ENCODE results near the gene FAM151A. TPM values are rescaled to one million over a fixed set of nuclear protein-coding genes. Genes with fewer than 3 reads are reported as not detected.

FAM151A gene
- total and polyA plus RNA-seq, 2 of the 13 experiments (the other 11 are each of a cell fraction or from before 2014, with no cell fraction given): 0.29 to 3.6 TPM

DNA sequence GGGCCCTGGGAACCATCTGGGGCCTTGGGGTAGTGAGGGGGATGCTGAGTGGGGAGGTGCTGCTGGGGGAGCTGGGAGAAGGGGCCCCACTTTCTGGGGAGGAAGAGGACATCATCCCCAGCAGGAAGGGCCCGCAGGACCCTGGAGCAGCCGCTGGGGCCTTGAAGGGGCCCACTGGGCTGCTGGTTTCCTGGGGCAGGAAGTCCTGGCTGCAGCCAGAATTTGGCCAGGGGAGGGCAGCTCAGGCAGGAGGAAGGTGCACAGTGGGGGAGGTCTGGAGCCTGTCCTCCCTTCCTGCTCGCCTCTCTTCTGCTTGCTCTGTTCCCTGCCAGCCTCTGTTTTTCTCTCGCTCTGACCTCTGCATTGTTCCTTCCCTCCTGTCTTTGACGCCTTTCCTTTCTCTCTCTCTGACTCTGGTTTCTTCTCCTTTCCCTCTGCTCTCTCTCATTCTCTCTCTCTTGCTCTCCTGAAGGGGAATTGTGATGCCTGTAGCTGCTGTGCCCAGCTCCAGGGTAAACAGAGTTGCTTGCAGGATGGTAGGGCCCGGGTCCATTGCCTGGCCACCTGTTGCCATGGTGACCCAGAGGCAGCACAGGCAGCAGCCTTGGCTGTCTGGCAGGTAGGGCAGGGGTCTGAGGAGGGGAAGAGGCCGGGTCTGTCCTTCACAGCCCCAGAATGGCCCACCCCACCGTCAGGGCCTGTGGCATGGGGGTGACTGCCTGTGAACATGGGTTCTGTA lies 51.4 kb downstream of the FAM151A start:
- H3K9me3 ChIP-seq (ENCODE audit: low read length): no peaks in the 10 kb centered on the region
- H4K20me1 ChIP-seq (ENCODE audit: insufficient read depth, low read length): no peaks in the 10 kb centered on the region
- no peak for FAIRE-seq
- DNase-seq (ENCODE audit: low spot score): no peak
- no peak overlapping the region for H3K27ac ChIP-seq (ENCODE audit: extremely low read length, insufficient read depth, low read length)
- no peaks in the 10 kb centered on the region for H3K36me3 ChIP-seq (replicated peaks in 1 of 2; ENCODE audit: control insufficient read depth in 1 of 2, insufficient read depth in 2 of 2, low read length in 2 of 2)
- H3K9ac ChIP-seq (ENCODE audit: insufficient read depth, low read depth, low read length): no peak overlapping the region
- peak; percentile 63 for ATAC-seq
- TF ChIP-seq CENPBD1 (CRISPR knock-in tag; IDR thresholded peaks at IDR 0.05; ENCODE audit: borderline replicate concordance, low read depth): no peak
- peak; percentile 54 for TF ChIP-seq RFX1 (IDR thresholded peaks at IDR 0.05)
- TF ChIP-seq CENPT (CRISPR knock-in tag; IDR thresholded peaks at IDR 0.05; ENCODE audit: low read depth): no peak
- TF ChIP-seq ERF (CRISPR knock-in tag; IDR thresholded peaks at IDR 0.05): no peak
- TF ChIP-seq ZNF280B (CRISPR knock-in tag; IDR thresholded peaks at IDR 0.05; ENCODE audit: borderline replicate concordance): peak; percentile 25; the same call in 1 of the 2 replicates
- TF ChIP-seq ZNF75D (CRISPR knock-in tag; IDR thresholded peaks at IDR 0.05; ENCODE audit: borderline replicate concordance): no peak
- peak; percentile 34; the same call in 1 of the 2 replicates for TF ChIP-seq ZFY (CRISPR knock-in tag; IDR thresholded peaks at IDR 0.05)
- TF ChIP-seq ATM (IDR thresholded peaks at IDR 0.05; ENCODE audit: borderline replicate concordance): no peak
- TF ChIP-seq ZSCAN22 (CRISPR knock-in tag; IDR thresholded peaks at IDR 0.05): no peak
- TF ChIP-seq MYPOP (CRISPR knock-in tag; IDR thresholded peaks at IDR 0.05): no peak
- TF ChIP-seq RFX3 (CRISPR knock-in tag; IDR thresholded peaks at IDR 0.05): peak; percentile 53
- TF ChIP-seq, protein P1, sequence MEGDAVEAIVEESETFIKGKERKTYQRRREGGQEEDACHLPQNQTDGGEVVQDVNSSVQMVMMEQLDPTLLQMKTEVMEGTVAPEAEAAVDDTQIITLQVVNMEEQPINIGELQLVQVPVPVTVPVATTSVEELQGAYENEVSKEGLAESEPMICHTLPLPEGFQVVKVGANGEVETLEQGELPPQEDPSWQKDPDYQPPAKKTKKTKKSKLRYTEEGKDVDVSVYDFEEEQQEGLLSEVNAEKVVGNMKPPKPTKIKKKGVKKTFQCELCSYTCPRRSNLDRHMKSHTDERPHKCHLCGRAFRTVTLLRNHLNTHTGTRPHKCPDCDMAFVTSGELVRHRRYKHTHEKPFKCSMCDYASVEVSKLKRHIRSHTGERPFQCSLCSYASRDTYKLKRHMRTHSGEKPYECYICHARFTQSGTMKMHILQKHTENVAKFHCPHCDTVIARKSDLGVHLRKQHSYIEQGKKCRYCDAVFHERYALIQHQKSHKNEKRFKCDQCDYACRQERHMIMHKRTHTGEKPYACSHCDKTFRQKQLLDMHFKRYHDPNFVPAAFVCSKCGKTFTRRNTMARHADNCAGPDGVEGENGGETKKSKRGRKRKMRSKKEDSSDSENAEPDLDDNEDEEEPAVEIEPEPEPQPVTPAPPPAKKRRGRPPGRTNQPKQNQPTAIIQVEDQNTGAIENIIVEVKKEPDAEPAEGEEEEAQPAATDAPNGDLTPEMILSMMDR (CRISPR knock-in tag; IDR thresholded peaks at IDR 0.05): peak; percentile 37
- no peak for TF ChIP-seq POLR2A (IDR thresholded peaks at IDR 0.05; ENCODE audit: insufficient read depth in 1 of 2, low read depth in 2 of 2, low read length in 2 of 2)
- no peak for TF ChIP-seq PHF21A (CRISPR knock-in tag; IDR thresholded peaks at IDR 0.05)
- no peak for TF ChIP-seq ZNF10 (CRISPR knock-in tag; IDR thresholded peaks at IDR 0.05; ENCODE audit: borderline replicate concordance, low read depth)
- TF ChIP-seq WIZ (CRISPR knock-in tag; IDR thresholded peaks at IDR 0.05): no peak
- TF ChIP-seq ZNF770 (CRISPR knock-in tag; IDR thresholded peaks at IDR 0.05): no peak
- peaks cover 58% of the 10 kb centered on the region for H3K4me1 ChIP-seq (ENCODE audit: insufficient read depth, low read length)
- BruUV-seq (replicated peaks): no TSS peak
- intact Hi-C loops (cut with micrococcal nuclease; ENCODE audit: unreplicated experiment) (no loop called here), in situ Hi-C loops (cut with HindIII; ENCODE audit: extremely low pct_ligation_motif_present, low pct_unique_long_range_greater_than_20kb) (no loop called here)
- 61% methylated on average over 4 of the region's 8 CpGs for WGBS (ENCODE audit: low lambda C conversion rate)
- POLR2A ChIA-PET: no interaction called here
- CTCF ChIA-PET (ENCODE audit: low intra/inter-chr PET ratio, low total read pairs): no interaction called here
- H3K79me2 ChIP-seq (ENCODE audit: insufficient read depth, low read length): no peaks in the 10 kb centered on the region
- no peaks in the 10 kb centered on the region for H3K27me3 ChIP-seq (ENCODE audit: control insufficient read depth in 1 of 2, insufficient read depth in 2 of 2, low read length in 2 of 2)
- no peak overlapping the region for H3K4me2 ChIP-seq (ENCODE audit: low read depth, low read length)
- no peak overlapping the region for H2AFZ ChIP-seq (ENCODE audit: low read length)
- H3K4me3 ChIP-seq (replicated peaks in 1 of 3; ENCODE audit: insufficient read depth in 1 of 3, low read depth in 2 of 3, low read length in 3 of 3): no peak overlapping the region; a peak in 1 of 6 replicates

Data from HepG2 (cell line).